Stimulated activated CD4-positive, alpha-beta T cell treated with anti-CD3 and anti-CD28 coated beads, TNF-alpha, amount 100 ng/mL, for 1 hour (primary cell): ENCODE data around the gene PTPRU.

Experiments
- DNase-seq, 3 donors: peaks; one replicate each; pipeline ENCODE4 v3.0.0-alpha.2; 2020; ENCODE audit warnings: low read depth in 3 of 3, low spot score in 1 of 3

PTPRU gene

DNA sequence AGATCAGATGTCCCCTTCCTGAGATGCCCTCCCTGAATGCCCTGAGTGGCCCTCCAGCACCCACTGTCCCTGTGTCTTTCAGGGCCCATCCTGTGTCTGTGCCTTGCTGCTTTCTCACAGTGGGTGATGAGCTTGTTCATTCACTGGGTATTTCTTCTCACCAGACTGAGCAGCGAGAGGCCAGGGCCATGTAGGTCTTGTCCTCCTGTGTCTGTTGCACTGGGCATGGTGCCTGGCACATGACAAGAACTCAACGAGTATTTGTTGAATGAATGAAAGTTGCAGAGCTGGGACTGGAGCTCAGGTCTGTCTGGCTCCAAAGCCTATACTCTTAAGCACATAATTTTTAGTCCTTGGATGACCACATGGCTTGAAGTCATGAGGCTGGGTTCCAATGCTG is 93.8 kb downstream of the PTPRU start:
- DNase-seq = no peak

DNA sequence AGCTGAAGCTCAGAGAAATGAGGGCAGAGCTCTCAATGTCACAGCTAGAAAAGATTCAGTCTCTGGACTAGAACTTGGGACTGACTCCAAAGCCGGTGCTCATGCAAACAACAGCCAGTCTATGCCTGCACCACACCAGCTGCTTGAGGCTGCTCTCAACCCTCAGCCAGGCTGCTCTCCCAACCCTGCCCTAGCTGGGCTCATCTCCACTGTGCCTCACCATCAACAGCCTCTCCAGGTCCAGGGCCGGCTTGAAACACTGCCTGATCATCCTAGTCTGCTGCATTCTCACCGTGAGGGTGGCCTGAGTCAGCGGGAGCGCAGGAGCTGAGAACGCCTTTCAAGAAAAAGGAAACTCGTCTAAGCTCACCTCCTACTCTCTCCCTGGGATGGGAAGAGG is 94.5 kb downstream of the PTPRU start:
- no peak for DNase-seq

DNA sequence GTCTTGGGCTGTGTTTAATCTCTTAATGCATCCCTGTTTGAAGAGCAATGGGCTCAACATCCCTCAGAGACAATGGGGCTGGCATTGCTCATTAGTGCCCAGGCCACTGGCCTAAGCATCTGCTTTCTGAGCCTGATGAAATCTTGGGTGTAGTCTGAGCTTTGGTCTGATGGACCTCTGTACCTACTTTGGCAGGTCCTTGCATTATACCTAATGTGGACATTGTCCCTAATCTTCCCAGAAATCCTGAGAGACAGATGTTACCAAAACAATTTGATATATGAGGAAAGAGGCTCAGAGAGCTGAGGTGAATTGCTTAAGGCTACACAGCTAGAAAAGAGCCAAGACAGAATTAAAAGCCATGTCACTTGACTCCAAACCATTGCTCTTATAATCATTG is 95.0 kb downstream of the PTPRU start:
- no peak for DNase-seq

DNA sequence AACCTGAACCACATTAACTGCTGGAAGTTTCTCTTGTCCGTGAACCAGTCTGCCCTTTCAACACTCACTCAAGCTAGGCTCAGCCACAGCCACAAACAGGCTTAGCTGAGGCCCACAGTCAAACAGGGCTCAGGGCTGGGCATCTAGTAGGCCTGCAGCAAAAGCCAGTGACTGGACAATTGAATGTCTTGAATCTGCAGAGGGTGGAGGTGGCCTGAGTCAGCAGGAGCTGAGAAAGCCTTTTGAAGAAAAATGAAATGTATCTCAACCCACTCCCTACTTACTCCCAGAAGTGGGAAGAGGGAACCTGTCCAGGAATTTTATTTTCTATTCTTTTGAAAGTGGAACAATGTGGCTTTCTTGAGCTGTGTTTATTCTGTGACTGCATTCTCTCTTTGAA is 95.4 kb downstream of the PTPRU start:
- DNase-seq = no peak

DNA sequence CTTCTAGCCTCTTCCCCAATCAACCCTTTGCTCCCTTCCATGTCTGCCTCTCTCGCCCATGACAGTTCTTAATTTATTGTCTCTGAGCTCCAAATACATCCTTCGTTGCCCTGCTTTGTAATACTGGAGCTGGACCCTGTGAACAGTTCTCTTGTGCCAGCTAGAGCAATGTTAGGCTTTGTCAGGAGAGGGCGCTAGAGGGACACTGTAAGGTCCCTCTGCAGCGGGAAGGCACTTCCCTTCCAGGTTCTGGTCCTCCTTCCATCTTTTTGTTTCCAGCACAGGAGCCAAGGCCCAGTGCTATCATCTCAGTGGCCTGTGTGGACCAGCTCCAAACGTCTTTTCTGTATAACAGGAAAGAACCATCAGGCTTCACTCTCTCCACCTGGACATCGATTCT is 95.9 kb downstream of the PTPRU start:
- no peak for DNase-seq

- DNase-seq = no peak
These were observed 96.7 kb downstream of the PTPRU start for GRCh38 chr1:29333008-29333407.

DNA sequence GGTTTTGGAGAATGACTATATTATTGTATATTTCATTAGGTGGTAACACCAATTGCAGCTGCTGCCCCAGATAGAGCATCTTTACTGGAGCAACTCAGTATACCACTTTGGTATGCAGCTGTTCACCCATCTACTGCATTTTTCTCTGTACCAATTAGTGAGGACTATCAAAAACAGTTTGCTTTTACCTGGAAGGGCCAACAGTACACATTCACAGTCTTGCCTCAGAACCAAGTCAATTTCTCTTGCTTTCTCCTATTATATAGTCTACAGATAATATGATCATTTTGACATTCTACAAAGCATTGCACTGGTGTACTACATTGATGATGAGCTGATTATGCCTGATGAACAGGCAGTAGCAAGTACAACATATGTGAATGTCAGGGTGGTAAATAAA is 99.3 kb downstream of the PTPRU start:
- no peak for DNase-seq

DNA sequence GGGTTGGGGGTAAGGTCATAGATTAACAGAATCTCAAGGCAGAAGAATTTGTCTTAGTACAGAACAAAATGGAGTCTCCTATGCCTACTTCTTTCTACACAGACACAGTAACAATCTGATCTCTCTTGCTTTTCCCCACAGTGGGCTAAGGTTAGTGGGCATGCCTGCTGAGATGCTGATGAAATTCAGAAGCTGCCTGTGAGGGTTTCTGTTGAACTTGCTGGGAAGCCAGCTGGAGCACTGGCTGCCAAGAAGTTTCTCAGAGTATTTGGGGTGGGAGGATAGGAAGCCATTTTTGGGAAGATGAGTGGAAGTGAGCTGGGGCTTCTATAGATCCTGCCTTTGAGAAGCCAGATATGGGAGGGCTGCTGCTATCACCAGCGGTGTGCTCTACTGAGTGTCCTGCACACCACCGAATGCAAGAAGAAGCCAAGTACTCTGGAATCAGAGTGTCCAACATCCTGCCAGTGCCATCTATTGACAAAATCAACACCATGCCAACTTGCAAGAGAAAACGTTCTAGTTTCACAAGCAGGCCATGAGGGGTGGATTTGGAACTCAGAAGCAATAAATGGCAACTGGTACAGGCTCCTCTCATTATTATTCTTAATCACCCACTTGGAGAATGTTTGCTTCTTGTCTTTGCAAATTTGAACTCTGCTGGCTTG is 102.7 kb downstream of the PTPRU start:
- DNase-seq = no peak

- no peak for DNase-seq
These were observed 105.6 kb downstream of the PTPRU start for GRCh38 chr1:29341936-29342335.

DNA sequence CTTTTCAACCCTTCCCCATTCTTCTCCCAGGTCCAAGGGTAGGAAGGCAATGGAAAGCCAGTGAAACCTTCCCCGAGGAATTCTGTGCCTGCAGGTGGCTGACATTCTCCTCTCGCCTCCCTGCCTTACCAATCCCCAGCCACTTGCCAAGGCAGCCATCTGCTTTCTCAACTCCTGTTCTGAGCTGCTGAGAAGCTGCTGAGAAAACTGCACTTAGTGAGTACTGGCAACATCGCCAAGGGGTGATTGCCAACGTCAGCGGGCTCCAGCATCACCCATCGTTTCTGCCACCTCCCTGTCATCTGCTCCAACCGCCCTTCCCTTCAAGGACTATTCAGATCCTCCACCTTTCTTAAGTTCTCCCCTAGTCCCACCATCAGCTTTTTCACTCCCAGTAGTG is 106.0 kb downstream of the PTPRU start:
- DNase-seq = no peak

DNA sequence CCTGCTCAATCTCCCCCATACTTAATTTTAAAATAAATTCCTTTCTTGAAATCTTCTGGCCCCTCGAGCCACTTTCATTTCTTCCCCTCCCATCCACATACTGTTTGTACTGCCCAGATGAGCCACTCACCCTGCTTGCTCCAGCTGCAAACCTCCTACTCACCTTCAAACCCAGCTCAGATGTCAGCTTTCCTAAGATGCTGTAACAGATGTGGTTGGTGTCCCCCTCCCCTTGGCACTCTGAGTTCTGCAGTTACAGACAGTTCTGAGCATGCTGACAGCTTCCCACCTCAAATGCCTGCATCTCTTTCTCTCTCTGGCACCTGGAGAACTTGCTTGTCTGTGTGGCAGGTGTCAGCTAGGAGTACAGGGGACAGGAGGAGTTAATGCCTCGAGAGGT is 106.7 kb downstream of the PTPRU start:
- no peak for DNase-seq

DNA sequence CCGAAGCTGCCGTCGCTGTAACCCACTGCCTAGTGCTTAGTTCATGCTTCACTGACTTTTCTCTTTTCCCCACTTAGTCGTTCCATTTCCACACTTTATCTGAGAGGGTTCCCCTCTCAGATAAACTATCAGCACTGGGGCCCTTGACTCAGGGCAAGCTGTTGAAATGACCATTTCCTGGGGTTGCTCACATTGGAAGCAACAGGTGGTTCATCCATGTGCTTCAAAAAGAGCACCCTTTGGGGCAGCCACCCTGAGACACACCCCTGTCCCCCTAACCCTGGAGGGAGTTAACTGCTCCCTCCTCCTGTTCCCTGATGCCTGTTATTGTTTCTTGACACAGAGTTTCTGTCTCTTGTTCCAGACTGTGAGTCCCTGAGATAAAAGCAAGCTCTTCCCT is 107.2 kb downstream of the PTPRU start:
- DNase-seq = no peak

- no peak for DNase-seq
These were observed 107.6 kb downstream of the PTPRU start for GRCh38 chr1:29343908-29344307.

DNA sequence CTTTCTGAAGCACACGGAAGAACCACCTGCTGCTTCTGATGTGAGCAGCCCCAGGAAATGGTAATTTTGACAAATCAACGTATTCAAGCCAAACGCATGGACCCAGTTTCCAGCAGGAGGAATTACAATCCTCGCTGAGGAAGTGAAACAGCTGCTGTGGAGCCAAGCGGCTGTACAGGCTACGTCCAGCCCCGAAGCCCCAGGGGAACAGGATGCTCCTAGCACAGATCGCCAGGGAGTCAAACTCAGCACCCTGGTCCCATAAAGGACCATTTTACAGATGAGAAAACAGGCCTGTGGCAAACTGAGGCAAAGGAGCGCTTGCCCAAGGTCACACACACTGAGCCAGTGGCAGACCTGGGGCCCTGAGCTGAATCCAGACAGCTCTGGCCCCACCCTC is 108.0 kb downstream of the PTPRU start:
- no peak for DNase-seq

GRCh38 chr1:29346576-29346975 is 110.3 kb downstream of the PTPRU start:
- no peak for DNase-seq

DNA sequence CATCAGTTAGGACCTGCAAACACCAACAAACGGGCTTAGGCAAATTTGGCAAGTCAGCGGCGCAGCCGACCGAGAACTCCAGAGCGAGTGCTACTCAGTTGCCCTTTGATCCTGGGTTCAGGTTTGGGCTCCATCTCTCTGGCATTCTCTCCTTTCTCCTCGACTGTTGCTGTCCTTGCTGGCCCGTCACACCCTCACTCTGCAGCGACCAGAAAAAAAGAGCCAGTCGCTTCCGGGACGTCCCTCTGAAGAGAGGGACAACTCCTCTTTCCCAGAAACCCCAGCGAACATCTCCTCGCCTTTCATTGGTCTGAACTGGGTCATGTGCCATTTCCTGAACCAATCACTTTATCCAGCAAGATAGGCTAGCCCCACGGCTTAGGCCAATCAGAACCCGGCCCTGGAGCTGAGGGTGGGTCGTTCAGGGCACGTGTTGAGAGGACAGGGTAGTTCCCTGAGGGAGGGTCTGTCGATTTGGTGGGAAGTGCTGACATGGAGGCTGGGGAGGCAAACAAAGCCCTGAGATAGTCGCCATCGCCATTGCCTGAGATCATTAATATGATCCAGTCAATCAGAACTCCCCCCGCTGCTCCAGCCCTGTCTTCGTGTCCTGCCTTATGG is 113.7 kb downstream of the PTPRU start:
- no peak for DNase-seq

DNA sequence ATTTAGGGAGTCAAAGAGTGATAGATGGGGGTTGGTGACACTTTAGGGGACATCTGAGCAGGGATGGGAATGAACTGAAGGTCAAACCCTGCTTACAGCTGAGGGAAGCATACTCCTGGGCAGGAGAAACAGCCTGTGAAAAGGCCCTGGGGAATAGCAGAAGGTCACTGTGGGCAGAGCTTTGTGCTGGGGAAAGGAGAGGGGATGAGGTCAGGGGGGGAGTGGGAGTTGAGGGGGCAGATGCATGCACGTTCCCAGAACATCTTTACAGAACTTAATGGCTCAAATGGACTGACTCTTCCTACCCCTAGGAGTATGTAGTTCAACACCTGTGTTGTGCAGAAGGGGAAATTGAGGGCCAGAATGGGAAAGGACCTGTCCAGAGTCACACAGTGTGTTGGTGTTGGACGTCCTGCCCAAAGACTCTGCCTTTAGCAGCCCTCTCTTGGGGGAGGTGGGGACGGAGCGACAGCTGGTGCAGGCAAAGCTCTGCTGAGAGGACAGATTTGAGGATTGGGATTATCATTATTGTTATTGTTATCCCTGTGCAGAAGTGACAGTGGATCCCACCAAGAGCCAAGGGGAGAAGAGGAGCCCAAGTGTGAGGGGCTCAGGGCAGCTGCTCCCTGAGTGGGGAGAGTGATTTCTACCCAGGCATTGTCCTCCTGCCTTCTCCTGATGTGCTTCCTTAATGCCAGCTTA is 116.5 kb downstream of the PTPRU start:
- DNase-seq = no peak

DNA sequence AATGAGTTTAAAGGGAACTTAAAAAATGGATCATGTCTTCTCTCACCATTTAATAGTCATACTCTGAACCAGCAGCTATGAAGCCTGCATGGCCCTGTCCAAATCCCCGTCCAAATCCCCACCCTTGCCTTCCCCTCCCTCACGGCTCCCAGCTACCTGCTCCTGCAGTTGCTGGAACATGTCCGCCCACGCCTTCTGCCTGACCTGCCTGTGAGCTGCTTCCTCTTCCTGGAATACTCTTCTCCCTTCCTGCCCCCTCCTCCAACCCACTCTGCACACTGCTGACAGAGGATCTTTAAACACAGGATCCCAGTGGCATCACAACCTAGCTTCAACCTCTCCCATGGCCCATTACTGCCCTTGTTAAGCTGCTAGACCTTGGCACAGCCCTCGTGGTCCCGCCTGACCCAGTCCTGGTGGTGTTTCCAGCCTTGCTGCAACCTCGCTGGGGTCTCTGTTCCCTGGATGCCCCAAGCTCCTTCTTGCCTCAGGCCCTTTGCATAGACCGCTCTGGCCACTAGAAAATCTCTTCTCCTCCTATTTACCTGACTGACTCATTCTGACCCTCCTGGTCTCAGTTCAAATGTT is 118.3 kb downstream of the PTPRU start:
- DNase-seq = no peak

GRCh38 chr1:29355375-29355774 is 119.1 kb downstream of the PTPRU start:
- DNase-seq = no peak

DNA sequence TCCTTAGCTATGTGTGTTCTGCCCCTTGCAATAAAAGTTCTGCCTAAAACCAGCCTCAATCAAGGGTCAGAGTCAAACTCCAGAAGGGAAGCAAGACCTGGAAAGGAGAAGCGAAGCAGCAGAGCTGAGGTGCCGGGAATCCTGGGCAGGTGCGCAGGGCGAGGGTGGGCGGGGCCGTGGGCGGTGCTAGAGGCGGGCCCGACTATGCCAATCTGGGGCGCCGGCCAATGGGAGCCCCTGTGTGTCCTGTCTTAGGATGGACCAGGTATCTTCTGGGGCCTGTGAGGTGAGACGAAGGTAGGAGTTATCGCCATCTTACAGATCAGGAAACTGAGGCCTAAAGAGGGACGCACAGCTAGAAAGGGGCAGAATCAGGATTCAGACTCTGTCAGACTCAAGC is 120.3 kb downstream of the PTPRU start:
- DNase-seq = no peak

- DNase-seq = no peak
These were observed 121.1 kb downstream of the PTPRU start for GRCh38 chr1:29357452-29357851.

GRCh38 chr1:29358183-29358582 is 121.9 kb downstream of the PTPRU start:
- no peak for DNase-seq
